OCI-LY7 (cell line): ENCODE results near the gene DYDC1. TPM values are rescaled to one million over a fixed set of nuclear protein-coding genes. Genes with fewer than 3 reads are reported as not detected.
"Not testable (repeated sequence)": the region's sequence is repeated elsewhere in the genome, so short reads cannot be mapped to it uniquely, and the experiment has no call there.

Experiments used
- BruUV-seq: library from RNA; stranded (reverse); fragments of 400-500 nt; replicated peaks from 2 replicates; lab custom pipeline; 2021; lab: Mats Ljungman, UMichigan
- CTCF ChIA-PET: fragments of 300-600 bp; sonication (Branson Sonifier 250); formaldehyde crosslinking; loops from one replicate; lab custom pipeline; 2022; ENCODE audit warnings: antibody characterized with exemption; ENCODE audit not compliant: unreplicated experiment; lab: Charles Lee
- POLR2A ChIA-PET: fragments of 300-600 bp; sonication (Branson Sonifier 250); formaldehyde crosslinking; loops from one replicate; lab custom pipeline; 2022; ENCODE audit warnings: antibody characterized with exemption; lab: Charles Lee
- DNase-seq: peaks from one replicate; pipeline ENCODE4 v3.0.0-alpha.2; 2015; ENCODE audit warnings: low spot score
- H2AFZ ChIP-seq: fragments of 200-600 bp; sonication (generic), shearing (Covaris generic); 2 replicates; pipeline ENCODE4 v1.6.1; 2014; ENCODE audit warnings: mild to moderate bottlenecking, antibody characterized with exemption, low read length, moderate library complexity
- H3K27ac ChIP-seq: fragments of 200-600 bp; sonication (generic); 2 replicates; pipeline ENCODE4 v1.5.1; 2014; ENCODE audit warnings: mixed run types, low read depth, mild to moderate bottlenecking, moderate library complexity, low read length, inconsistent platforms; ENCODE audit not compliant: poor library complexity, severe bottlenecking
- H3K36me3 ChIP-seq: fragments of 200-600 bp; sonication (generic); 2 replicates; pipeline ENCODE4 v1.6.1; 2014; ENCODE audit warnings: mild to moderate bottlenecking, antibody characterized with exemption, low read length, moderate library complexity, mixed read lengths; ENCODE audit not compliant: insufficient read depth
- H3K4me1 ChIP-seq: fragments of 200-600 bp; sonication (generic); 2 replicates; pipeline ENCODE4 v1.5.1; 2014; ENCODE audit warnings: mild to moderate bottlenecking, low read length; ENCODE audit not compliant: insufficient read depth, poor library complexity, severe bottlenecking
- H3K4me2 ChIP-seq: fragments of 200-600 bp; sonication (generic); 2 replicates; pipeline ENCODE4 v1.6.1; 2014; ENCODE audit warnings: mild to moderate bottlenecking, low read length
- H3K4me3 ChIP-seq: fragments of 200-600 bp; sonication (generic); 2 replicates; pipeline ENCODE4 v1.5.1; 2014; ENCODE audit warnings: mild to moderate bottlenecking, low read depth, low read length; ENCODE audit not compliant: poor library complexity, severe bottlenecking
- H3K79me2 ChIP-seq: fragments of 200-600 bp; sonication (generic); 2 replicates; pipeline ENCODE4 v1.6.1; 2016; ENCODE audit warnings: low read depth, mild to moderate bottlenecking, low read length, moderate library complexity, mixed read lengths; ENCODE audit not compliant: insufficient read depth
- H3K9me2 ChIP-seq: fragments of 200-600 bp; sonication (generic); 2 replicates; pipeline ENCODE4 v1.6.1; 2016; ENCODE audit warnings: mild to moderate bottlenecking, low read length, mixed read lengths; ENCODE audit not compliant: insufficient read depth
- H3K9me3 ChIP-seq: fragments of 200-600 bp; sonication (generic); 2 replicates; pipeline ENCODE4 v1.6.1; 2014; ENCODE audit warnings: mild to moderate bottlenecking, mixed run types, low read length, mixed read lengths
- H4K20me1 ChIP-seq: fragments of 200-600 bp; sonication (generic); 2 replicates; pipeline ENCODE4 v1.6.1; 2014; ENCODE audit warnings: mild to moderate bottlenecking, antibody characterized with exemption, low read length, moderate library complexity, mixed read lengths; ENCODE audit not compliant: insufficient read depth
- CTCF ChIP-seq: fragments of 200-600 bp; sonication (generic); conservative IDR thresholded peaks from 2 replicates; pipeline ENCODE4 v1.5.1; 2014; ENCODE audit warnings: mild to moderate bottlenecking, antibody characterized with exemption, low read length, moderate library complexity, mixed read lengths
- EZH2phosphoT487 ChIP-seq: fragments of 200-600 bp; sonication (generic); IDR thresholded peaks from 2 replicates; pipeline ENCODE4 v1.6.1; 2018; ENCODE audit warnings: low read depth, borderline replicate concordance, mild to moderate bottlenecking, mixed run types, antibody characterized with exemption, low read length, moderate library complexity, mixed read lengths
- intact Hi-C: fragments of 100-400 bp; cut with micrococcal nuclease; formaldehyde crosslinking; loops from one replicate; pipeline ENCODE4 v1.10.0; 2022; ENCODE audit not compliant: unreplicated experiment
- total RNA-seq, 2 experiments: library from RNA; depleted of rRNA in 1 of 2; stranded (reverse); fragments of >200 nt in 1 of 2; shearing (Covaris generic) in 1 of 2; gene quantifications; 2 replicates each; pipeline ENCODE4 v1.2.3, GENCODE V29; 2014 to 2022

DYDC1 gene
- total RNA-seq, 2 experiments from 2014 or later, result not detected

GRCh38 chr10:80313523-80313922 is 43.0 kb downstream of the DYDC1 start:
- H3K36me3 ChIP-seq, result no peaks in the 10 kb centered on the region
- no peak for TF ChIP-seq CTCF
- CTCF ChIA-PET, result no interaction called here
- no peaks in the 10 kb centered on the region for H3K79me2 ChIP-seq
- intact Hi-C loops, result no loop called here
- POLR2A ChIA-PET, result no interaction called here
- no peak overlapping the region for H2AFZ ChIP-seq
- H3K4me2 ChIP-seq, result no peak overlapping the region
- no peaks in the 10 kb centered on the region for H3K4me1 ChIP-seq
- H3K9me3 ChIP-seq, result no peaks in the 10 kb centered on the region
- no peak overlapping the region for H3K27ac ChIP-seq
- H3K9me2 ChIP-seq, result no peaks in the 10 kb centered on the region
- H3K4me3 ChIP-seq, result no peak overlapping the region
- no peak for DNase-seq
- BruUV-seq, result no TSS peak
- H4K20me1 ChIP-seq, result no peaks in the 10 kb centered on the region

DNA sequence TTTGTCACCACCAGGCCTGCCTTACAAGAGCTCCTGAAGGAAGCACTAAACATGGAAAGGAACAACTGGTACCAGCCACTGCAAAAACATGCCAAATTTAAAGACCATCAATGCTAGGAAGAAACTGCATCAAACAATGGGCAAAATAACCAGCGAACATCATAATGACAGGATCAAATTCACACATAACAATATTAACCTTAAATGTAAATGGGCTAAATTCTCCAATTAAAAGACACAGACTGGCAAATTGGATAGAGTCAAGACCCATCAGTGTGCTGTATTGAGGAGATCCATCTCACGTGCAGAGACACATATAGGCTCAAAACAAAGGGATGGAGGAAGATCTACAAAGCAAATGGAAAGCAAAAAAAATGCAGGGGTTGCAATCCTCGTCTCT is 50.6 kb downstream of the DYDC1 start:
- H3K9me3 ChIP-seq, DNase-seq, H3K9me2 ChIP-seq, H3K4me2 ChIP-seq, CTCF ChIA-PET, intact Hi-C loops, H3K27ac ChIP-seq, H3K4me3 ChIP-seq, H3K79me2 ChIP-seq, H3K4me1 ChIP-seq, BruUV-seq, H3K36me3 ChIP-seq, POLR2A ChIA-PET, H4K20me1 ChIP-seq, H2AFZ ChIP-seq: not testable (repeated sequence)

DNA sequence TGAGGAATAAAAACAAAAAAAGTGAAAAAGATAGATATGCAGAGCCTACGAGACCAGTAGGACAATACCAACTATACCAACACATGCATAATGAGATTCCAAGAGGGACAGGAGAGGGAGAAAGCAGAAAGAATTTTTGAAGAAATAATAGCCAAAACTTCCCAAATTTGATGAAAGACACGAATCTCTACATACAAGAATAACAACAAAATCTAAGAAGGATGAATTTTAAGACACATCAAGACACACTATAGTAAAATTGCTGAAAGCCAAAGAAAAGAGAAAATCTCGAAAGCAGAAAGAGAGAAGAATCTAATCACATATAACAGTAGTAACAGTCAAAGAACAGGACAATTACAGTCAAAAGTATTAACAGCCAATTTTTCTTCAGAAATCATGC is 59.6 kb downstream of the DYDC1 start:
- Histone ChIP-seq H3K9me2 (0 out of 2 replicates have a peak, but pooled peaks cover 4% of the 10 kb centered on the region), H3K79me2 (no peaks in the 10 kb centered on the region), H3K9me3 (no peaks in the 10 kb centered on the region), H3K4me1 (no peaks in the 10 kb centered on the region), H3K27ac (no peak overlapping the region), H4K20me1 (no peaks in the 10 kb centered on the region), H2AFZ (no peak overlapping the region), H3K4me3 (no peak overlapping the region), H3K4me2 (no peak overlapping the region), H3K36me3 (no peaks in the 10 kb centered on the region)
- intact Hi-C loops, result no loop called here
- CTCF ChIA-PET, result no interaction called here
- DNase-seq, result no peak
- POLR2A ChIA-PET, result no interaction called here
- no TSS peak for BruUV-seq
- TF ChIP-seq EZH2phosphoT487 (no peak), CTCF (no peak)
